ENCODE results near the gene PRSS50.

DNA sequence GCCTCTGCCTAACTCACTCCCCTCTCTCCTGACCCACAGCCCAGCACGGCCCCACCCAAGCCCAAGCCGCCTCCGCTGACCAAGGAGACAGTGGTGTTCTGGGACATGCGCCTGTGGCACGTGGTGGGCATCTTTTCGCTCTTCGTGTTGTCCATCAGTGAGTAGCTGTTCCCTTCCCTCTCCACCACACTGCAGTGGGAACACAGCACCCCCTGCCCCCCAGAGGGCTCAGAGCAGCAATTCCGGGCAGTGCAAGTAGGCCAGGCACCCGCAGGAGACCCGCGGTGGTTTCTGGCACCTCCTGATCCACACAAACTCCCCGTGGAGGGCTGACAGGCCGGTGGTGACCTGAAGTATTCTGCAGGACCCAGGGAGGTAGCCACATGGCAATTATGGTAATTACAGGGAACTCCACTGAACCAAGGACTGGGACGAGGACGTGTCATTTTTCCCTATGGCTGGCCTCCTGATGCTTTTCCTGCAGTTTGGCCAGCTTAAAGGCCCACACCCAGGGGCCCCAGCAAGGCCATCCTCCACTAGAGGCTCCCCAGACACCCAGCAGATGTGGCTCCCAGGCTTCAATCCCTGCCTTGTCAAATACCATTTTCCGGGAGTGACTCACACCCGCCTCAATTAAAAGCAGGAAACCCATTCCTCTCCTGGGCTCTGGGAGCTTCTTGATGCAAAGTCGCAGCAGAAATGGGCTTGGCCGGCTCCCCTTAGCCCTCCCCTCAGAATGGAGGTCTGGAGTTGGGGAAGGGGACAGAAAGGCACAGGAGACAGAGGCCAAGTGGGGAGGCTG, 11.7 kb downstream of the PRSS50 start:
- TF ChIP-seq, protein P1, sequence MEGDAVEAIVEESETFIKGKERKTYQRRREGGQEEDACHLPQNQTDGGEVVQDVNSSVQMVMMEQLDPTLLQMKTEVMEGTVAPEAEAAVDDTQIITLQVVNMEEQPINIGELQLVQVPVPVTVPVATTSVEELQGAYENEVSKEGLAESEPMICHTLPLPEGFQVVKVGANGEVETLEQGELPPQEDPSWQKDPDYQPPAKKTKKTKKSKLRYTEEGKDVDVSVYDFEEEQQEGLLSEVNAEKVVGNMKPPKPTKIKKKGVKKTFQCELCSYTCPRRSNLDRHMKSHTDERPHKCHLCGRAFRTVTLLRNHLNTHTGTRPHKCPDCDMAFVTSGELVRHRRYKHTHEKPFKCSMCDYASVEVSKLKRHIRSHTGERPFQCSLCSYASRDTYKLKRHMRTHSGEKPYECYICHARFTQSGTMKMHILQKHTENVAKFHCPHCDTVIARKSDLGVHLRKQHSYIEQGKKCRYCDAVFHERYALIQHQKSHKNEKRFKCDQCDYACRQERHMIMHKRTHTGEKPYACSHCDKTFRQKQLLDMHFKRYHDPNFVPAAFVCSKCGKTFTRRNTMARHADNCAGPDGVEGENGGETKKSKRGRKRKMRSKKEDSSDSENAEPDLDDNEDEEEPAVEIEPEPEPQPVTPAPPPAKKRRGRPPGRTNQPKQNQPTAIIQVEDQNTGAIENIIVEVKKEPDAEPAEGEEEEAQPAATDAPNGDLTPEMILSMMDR (conservative IDR thresholded peaks at IDR 0.05; ENCODE audit: low read depth, low read length), result no peak
- no peak for TF ChIP-seq EZH2 (IDR thresholded peaks at IDR 0.05; ENCODE audit: borderline replicate concordance, low read depth, low read length, poor library complexity, severe bottlenecking)
